MV-4-11 (cell line): ENCODE data around the gene TMEM248.
"Not testable (repeated sequence)": the region's sequence is repeated elsewhere in the genome, so short reads cannot be mapped to it uniquely, and the experiment has no call there.

Experiments
- DNase-seq: peaks from one replicate; lab custom pipeline; 2025; lab: John Stamatoyannopoulos, UW

The TMEM248 gene

GRCh38 chr7:67004145-67004544 lies 83.1 kb downstream of the TMEM248 start:
- not testable (repeated sequence) for DNase-seq

- DNase-seq: no peak
Observed at GRCh38 chr7:67006965-67007364, 85.9 kb downstream of the TMEM248 start.
